Activated T-helper 2 cell treated with anti-CD3 and anti-CD28 coated beads, Interferon-gamma antibody, Interleukin-2, Interleukin-4, amounts not matched to agents 10 μg/mL and 5 μg/mL and 100 μg/mL, durations not matched to agents 14 hours and 24 hours and 36 hours (primary cell): ENCODE results near the gene NFATC2IP. TPM values are rescaled to one million over a fixed set of nuclear protein-coding genes. Genes with fewer than 3 reads are reported as not detected.
"Not testable (repeated sequence)": the region's sequence is repeated elsewhere in the genome, so short reads cannot be mapped to it uniquely, and the experiment has no call there.

ENCODE experiments used
- DNase-seq: peaks from one replicate; pipeline ENCODE4 v3.0.0; 2021; ENCODE audit warnings: low spot score
- H3K27ac Mint-ChIP-seq: one replicate; pipeline ENCODE4 v1.8.0; 2021; ENCODE audit warnings: mixed read lengths
- H3K27me3 Mint-ChIP-seq: one replicate; pipeline ENCODE4 v1.8.0; 2021; ENCODE audit warnings: low read depth, mixed read lengths
- H3K36me3 Mint-ChIP-seq: one replicate; pipeline ENCODE4 v1.8.0; 2021; ENCODE audit warnings: low read depth, mixed read lengths
- H3K4me1 Mint-ChIP-seq: one replicate; pipeline ENCODE4 v1.8.0; 2021; ENCODE audit warnings: low read depth, mixed read lengths
- H3K4me3 Mint-ChIP-seq: one replicate; pipeline ENCODE4 v1.8.0; 2021; ENCODE audit warnings: low read depth, mild to moderate bottlenecking, moderate library complexity, mixed read lengths
- H3K9me3 Mint-ChIP-seq: one replicate; pipeline ENCODE4 v1.8.0; 2021; ENCODE audit warnings: mixed read lengths
- intact Hi-C: fragments of 100-400 bp; cut with micrococcal nuclease; formaldehyde crosslinking; loops from one replicate; pipeline ENCODE4 v1.15.1; 2023
- total RNA-seq: library from RNA; stranded (reverse); gene quantifications from 2 replicates; pipeline ENCODE4 v1.2.3, GENCODE V29; 2022

The NFATC2IP gene
- total RNA-seq, 1 donor from 2014 or later, result 106 TPM

GRCh38 chr16:28915181-28915580 is 35.6 kb upstream of the NFATC2IP start:
- no peak overlapping the region for H3K27ac Mint-ChIP-seq
- H3K9me3 Mint-ChIP-seq, result no peaks in the 10 kb centered on the region
- no peak overlapping the region for H3K4me3 Mint-ChIP-seq
- H3K36me3 Mint-ChIP-seq, result peaks cover 28% of the 10 kb centered on the region
- H3K27me3 Mint-ChIP-seq, result no peaks in the 10 kb centered on the region
- no peak for DNase-seq
- intact Hi-C loops, result no loop called here
- no peaks in the 10 kb centered on the region for H3K4me1 Mint-ChIP-seq

GRCh38 chr16:28917095-28917494 is 33.6 kb upstream of the NFATC2IP start:
- Mint-ChIP-seq H3K9me3 (no peaks in the 10 kb centered on the region), H3K36me3 (peaks cover 33% of the 10 kb centered on the region), H3K27ac (no peak overlapping the region), H3K4me1 (no peaks in the 10 kb centered on the region), H3K4me3 (no peak overlapping the region), H3K27me3 (no peaks in the 10 kb centered on the region)
- intact Hi-C loops, result no loop called here
- DNase-seq, result no peak

GRCh38 chr16:28918698-28919097 is 32.0 kb upstream of the NFATC2IP start:
- no peak overlapping the region for H3K4me3 Mint-ChIP-seq
- H3K9me3 Mint-ChIP-seq, result no peaks in the 10 kb centered on the region
- intact Hi-C loops, result no loop called here
- no peak overlapping the region for H3K27ac Mint-ChIP-seq
- H3K36me3 Mint-ChIP-seq, result peaks cover 34% of the 10 kb centered on the region
- H3K27me3 Mint-ChIP-seq, result no peaks in the 10 kb centered on the region
- peaks cover 3% of the 10 kb centered on the region for H3K4me1 Mint-ChIP-seq
- DNase-seq, result no peak

- no peak for DNase-seq
- peak overlapping the region; percentile 68 for H3K27ac Mint-ChIP-seq
- H3K4me3 Mint-ChIP-seq, result peak overlapping the region; percentile 68
- H3K4me1 Mint-ChIP-seq, result peaks cover 11% of the 10 kb centered on the region
- no peaks in the 10 kb centered on the region for H3K27me3 Mint-ChIP-seq
- no peaks in the 10 kb centered on the region for H3K9me3 Mint-ChIP-seq
- peaks cover 22% of the 10 kb centered on the region for H3K36me3 Mint-ChIP-seq
- intact Hi-C loops, result no loop called here
Measured at GRCh38 chr16:28923231-28923587, 27.5 kb upstream of the NFATC2IP start.

- Mint-ChIP-seq H3K4me1 (peaks cover 11% of the 10 kb centered on the region), H3K36me3 (peaks cover 22% of the 10 kb centered on the region), H3K27ac (peak overlapping the region; percentile 68), H3K27me3 (no peaks in the 10 kb centered on the region), H3K4me3 (peak overlapping the region; percentile 95), H3K9me3 (no peaks in the 10 kb centered on the region)
- DNase-seq, result no peak
- intact Hi-C loops, result loop anchor here (2.0 kb wide), 1 partner anchor 27 kb away; the partner anchor contains the start of gene NFATC2IP
Measured at GRCh38 chr16:28923652-28924398, 26.9 kb upstream of the NFATC2IP start.

GRCh38 chr16:28924399-28924761 is 26.4 kb upstream of the NFATC2IP start:
- Mint-ChIP-seq H3K9me3 (no peaks in the 10 kb centered on the region), H3K4me3 (peak overlapping the region; percentile 95), H3K27me3 (no peaks in the 10 kb centered on the region), H3K4me1 (peaks cover 11% of the 10 kb centered on the region), H3K27ac (peak overlapping the region; percentile 99), H3K36me3 (peaks cover 17% of the 10 kb centered on the region)
- no peak for DNase-seq
- intact Hi-C loops, result loop anchor here (2.0 kb wide), 1 partner anchor 26 kb away; the partner anchor contains the start of gene NFATC2IP

GRCh38 chr16:28924762-28925385 is 25.9 kb upstream of the NFATC2IP start, which contains the start of gene RABEP2:
Gene RABEP2 (minus strand): TSS chr16:28925238. CDS start chr16:28925163, 75 bp downstream.
- Mint-ChIP-seq H3K4me3 (peak within 1 kb of the TSS; percentile 95), H3K4me1 (peaks cover 11% of the 10 kb centered on the region), H3K27me3 (no peaks in the 10 kb centered on the region), H3K36me3 (peaks cover 12% of the 10 kb centered on the region), H3K9me3 (no peaks in the 10 kb centered on the region), H3K27ac (peak within 1 kb of the TSS; percentile 99)
- intact Hi-C loops, result loop anchor here (2.0 to 5.0 kb wide), 2 partner anchors 26 to 78 kb away; partner anchors contain the start of genes NFATC2IP and TUFM
- DNase-seq, result peak; percentile 93

GRCh38 chr16:28925386-28926228 is 25.1 kb upstream of the NFATC2IP start:
- Mint-ChIP-seq H3K27me3 (no peaks in the 10 kb centered on the region), H3K27ac (peak overlapping the region; percentile 99), H3K4me3 (peak overlapping the region; percentile 95), H3K36me3 (peaks cover 12% of the 10 kb centered on the region), H3K9me3 (no peaks in the 10 kb centered on the region), H3K4me1 (peaks cover 13% of the 10 kb centered on the region)
- intact Hi-C loops, result loop anchor here (2.0 to 5.0 kb wide), 2 partner anchors 25 to 78 kb away; partner anchors contain the start of genes NFATC2IP and TUFM
- DNase-seq, result peak; percentile 83

- intact Hi-C loops, result loop anchor here (5.0 kb wide), 1 partner anchor 79 kb away; the partner anchor contains the start of gene TUFM
- peaks cover 17% of the 10 kb centered on the region for H3K4me1 Mint-ChIP-seq
Measured at GRCh38 chr16:28926284-28926683, 24.5 kb upstream of the NFATC2IP start.

GRCh38 chr16:28927815-28928214 is 22.9 kb upstream of the NFATC2IP start:
- no peaks in the 10 kb centered on the region for H3K9me3 Mint-ChIP-seq
- H3K4me1 Mint-ChIP-seq, result peaks cover 17% of the 10 kb centered on the region
- intact Hi-C loops, result loop anchor here (5.0 kb wide), 1 partner anchor 81 kb away; the partner anchor contains the start of gene TUFM
- no peak for DNase-seq
- no peaks in the 10 kb centered on the region for H3K27me3 Mint-ChIP-seq
- peaks cover 7% of the 10 kb centered on the region for H3K36me3 Mint-ChIP-seq
- H3K4me3 Mint-ChIP-seq, result no peak overlapping the region
- H3K27ac Mint-ChIP-seq, result no peak overlapping the region

More at GRCh38 chr16:28926284-28926683, 24.5 kb upstream of the NFATC2IP start:
- not testable (repeated sequence) for H3K27me3 Mint-ChIP-seq, DNase-seq, H3K9me3 Mint-ChIP-seq, H3K36me3 Mint-ChIP-seq
- H3K27ac Mint-ChIP-seq, result peak overlapping the region; percentile 99
- H3K4me3 Mint-ChIP-seq, result peak overlapping the region; percentile 95

- Mint-ChIP-seq H3K36me3 (no peaks in the 10 kb centered on the region), H3K27me3 (no peaks in the 10 kb centered on the region), H3K4me1 (peaks cover 11% of the 10 kb centered on the region), H3K9me3 (no peaks in the 10 kb centered on the region), H3K4me3 (no peak overlapping the region), H3K27ac (no peak overlapping the region)
- intact Hi-C loops, result no loop called here
- DNase-seq, result no peak
Measured at GRCh38 chr16:28930203-28930602, 20.5 kb upstream of the NFATC2IP start.

GRCh38 chr16:28930652-28931051 is 20.1 kb upstream of the NFATC2IP start:
- Mint-ChIP-seq H3K36me3 (no peaks in the 10 kb centered on the region), H3K4me1 (peaks cover 14% of the 10 kb centered on the region), H3K9me3 (no peaks in the 10 kb centered on the region), H3K27me3 (no peaks in the 10 kb centered on the region), H3K4me3 (no peak overlapping the region), H3K27ac (no peak overlapping the region)
- DNase-seq, result no peak
- intact Hi-C loops, result no loop called here
